NK-92 treated with Interleukin-12 subunit alpha and Interleukin-12 subunit beta, amount 100 ng/mL, for 24 hours (cell line): ENCODE measurements around the gene FARP1.

ENCODE experiments used
- DNase-seq: peaks from one replicate; lab custom pipeline; 2025; lab: John Stamatoyannopoulos, UW

FARP1 gene

GRCh38 chr13:98175823-98176222 lies 32.9 kb downstream of the FARP1 start:
- no peak for DNase-seq

- DNase-seq, result no peak
These were observed 34.1 kb downstream of the FARP1 start, which contains the start of gene RNF113B for GRCh38 chr13:98176777-98177608. Gene RNF113B (minus strand): TSS chr13:98177269. CDS start chr13:98177236, 33 bp downstream.

DNA sequence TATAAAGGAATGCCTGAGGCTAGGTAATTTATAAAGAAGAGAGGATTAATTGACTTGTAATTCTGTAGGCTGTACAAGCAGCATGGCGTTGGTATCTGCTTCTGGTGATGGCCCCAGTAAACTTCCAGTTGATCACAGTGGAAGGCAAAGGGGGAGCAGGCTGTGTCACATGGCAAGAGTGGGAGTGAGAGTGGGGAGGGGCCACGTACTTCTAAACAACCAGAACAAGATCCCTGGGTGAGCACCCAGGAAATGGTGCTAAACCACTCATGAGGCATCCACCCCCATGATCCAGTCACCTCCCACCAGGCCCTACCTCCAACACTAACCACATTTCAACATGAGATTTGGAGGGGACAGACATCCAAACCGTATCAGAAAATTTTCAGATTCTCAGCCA lies 37.2 kb downstream of the FARP1 start:
- no peak for DNase-seq

GRCh38 chr13:98181111-98181815 lies 38.4 kb downstream of the FARP1 start:
- no peak for DNase-seq

GRCh38 chr13:98182153-98182552 lies 39.3 kb downstream of the FARP1 start:
- no peak for DNase-seq

DNA sequence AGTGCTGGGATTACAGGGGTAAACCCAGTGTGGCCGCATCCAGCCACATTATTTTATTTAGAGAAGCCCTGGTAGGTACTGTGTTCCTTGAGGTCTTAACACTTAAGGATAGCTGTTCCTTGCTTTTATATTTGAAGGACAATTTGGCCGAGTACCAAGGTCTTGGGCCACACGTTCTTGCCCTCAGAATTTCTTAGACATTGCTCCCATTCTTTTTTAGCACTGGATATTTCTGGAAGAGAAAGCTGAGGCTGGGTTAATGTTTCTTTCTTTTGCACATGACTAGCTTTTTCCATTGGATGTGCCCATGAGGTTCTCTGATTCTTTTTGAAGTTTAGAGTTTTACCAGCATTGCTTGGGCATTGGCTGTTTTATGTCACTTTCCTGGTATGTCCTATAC lies 39.7 kb downstream of the FARP1 start:
- no peak for DNase-seq

- no peak for DNase-seq
These were observed 41.9 kb downstream of the FARP1 start for GRCh38 chr13:98184792-98185191.

GRCh38 chr13:98187155-98187964 lies 44.5 kb downstream of the FARP1 start:
- DNase-seq, result no peak

DNA sequence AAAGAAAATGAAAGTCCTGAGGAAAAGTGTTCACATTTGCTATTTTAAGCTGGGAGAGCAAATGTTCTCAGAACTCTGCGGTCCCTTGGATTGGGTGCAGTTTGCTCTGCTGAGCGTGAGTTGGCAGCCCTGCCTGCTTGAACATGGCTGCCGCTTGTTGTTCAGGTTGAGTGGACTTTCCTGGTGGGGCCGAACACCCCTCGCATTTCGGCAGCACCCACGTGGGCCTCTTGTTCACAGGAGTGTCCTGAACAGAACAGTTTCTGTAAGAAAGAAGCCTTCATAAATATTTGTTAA lies 45.0 kb downstream of the FARP1 start:
- DNase-seq, result no peak

- DNase-seq, result no peak
These were observed 45.8 kb downstream of the FARP1 start for GRCh38 chr13:98188544-98189166.

DNA sequence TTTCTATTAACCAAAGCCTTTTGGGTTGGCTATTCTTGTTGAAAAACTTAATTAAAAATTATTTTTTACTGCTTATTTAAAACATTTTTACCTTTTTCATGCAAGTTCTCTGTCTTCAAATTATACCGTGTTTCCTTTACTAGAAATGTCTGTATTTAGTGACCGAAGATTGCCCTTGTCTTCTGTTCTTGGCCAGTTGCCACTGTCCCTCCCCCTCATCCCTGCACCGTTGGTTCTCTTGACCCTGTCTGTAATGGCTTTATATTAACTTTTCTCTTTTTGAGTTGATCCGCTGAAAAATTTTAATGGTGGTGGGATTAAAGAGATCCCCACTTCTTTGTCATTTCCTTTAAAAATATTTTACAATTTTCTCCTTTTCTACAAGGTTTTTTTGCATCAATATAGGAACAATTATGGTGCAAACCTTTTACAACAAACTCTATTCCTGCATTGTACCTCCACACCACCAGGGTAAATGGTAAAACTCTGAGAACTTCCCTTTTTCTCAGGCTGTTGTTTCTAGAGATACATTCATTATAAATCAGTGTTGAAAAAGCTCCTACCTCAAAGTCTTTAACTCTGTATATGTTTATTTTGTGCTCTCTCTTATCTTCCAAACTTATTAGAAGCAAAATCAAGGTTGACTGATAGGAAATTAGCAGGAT lies 47.1 kb downstream of the FARP1 start:
- no peak for DNase-seq

DNA sequence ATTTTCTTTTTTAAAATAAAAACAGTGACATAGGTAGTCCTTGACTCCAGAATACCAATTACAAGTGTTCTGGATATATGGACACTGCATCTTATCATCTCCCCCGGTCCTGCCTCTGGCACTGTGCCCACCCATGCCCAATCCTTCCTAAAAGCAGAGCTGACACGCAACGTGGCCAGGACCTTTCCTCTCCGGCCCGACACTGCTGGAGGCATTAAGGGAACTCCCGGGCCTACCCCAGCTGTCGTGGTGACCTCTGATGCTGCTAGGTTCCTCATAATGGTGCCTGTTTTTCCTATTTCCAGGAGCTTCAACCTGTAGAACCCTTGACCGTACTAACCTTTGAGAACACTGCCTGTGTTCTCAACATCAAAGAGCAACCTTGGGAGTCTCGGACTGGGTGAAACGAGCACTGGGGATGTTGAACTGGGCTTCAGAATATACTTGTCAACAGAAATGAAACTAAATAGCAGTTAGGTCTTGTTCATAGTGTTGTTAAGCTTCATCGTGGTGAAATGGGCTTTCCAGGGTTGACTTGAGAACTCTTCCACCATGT lies 48.1 kb downstream of the FARP1 start:
- DNase-seq, result no peak

GRCh38 chr13:98192008-98192407 lies 49.1 kb downstream of the FARP1 start:
- DNase-seq, result no peak

GRCh38 chr13:98195054-98195791 lies 52.3 kb downstream of the FARP1 start:
- no peak for DNase-seq

- DNase-seq, result no peak
These were observed 55.8 kb downstream of the FARP1 start for GRCh38 chr13:98198683-98199082.

- no peak for DNase-seq
These were observed 56.6 kb downstream of the FARP1 start for GRCh38 chr13:98199480-98199879.

DNA sequence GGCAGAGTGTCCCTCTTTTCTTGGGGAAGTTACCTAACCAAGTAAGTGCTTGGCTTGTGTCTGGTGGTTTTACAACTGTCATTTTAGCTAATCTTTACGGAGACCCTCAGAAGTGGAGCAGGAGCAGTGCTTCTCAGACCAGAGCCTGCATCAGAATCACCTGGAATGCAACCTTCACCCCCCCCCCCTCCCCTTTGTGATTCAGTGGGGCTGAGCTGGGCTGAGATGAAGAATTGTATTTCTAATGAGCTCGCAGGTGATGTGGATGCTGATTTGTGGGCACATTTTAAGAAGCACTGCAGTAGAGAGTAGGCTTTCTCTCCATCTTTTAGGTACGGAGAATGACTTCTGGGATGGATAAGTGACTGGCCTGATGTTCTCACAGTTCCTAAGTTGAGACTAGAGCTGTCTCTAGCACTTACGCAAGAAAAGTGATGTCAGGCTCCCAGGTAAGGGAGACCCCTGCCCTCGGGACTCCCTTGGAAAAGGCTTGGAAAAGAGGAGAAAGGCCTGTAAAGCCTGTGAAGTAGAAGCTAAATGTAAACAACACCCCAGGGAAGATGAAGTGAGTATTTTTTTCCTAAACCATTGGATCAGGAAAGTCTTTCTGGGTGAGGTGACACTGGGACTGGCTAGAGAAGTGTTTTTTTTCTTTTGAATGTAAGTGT lies 57.5 kb downstream of the FARP1 start:
- no peak for DNase-seq

DNA sequence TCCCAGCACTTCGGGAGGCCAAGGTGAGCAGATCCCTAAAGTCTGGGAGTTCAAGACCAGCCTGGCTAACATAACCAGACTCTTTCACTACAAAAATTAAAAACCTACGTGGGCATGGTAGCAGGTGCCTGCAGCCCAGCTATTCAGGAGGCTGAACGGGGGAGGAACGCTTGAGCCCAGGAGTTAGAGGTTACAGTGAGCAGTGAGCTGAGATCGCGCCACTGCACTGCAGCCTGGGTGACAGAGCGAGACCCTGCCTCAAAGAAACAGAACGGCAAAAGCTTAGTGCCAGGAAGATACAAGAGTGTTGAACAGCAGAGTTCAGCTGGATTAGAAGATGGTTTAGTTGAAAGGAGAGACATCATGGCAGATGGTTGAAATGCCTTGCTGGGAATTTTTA lies 58.3 kb downstream of the FARP1 start:
- DNase-seq, result no peak

DNA sequence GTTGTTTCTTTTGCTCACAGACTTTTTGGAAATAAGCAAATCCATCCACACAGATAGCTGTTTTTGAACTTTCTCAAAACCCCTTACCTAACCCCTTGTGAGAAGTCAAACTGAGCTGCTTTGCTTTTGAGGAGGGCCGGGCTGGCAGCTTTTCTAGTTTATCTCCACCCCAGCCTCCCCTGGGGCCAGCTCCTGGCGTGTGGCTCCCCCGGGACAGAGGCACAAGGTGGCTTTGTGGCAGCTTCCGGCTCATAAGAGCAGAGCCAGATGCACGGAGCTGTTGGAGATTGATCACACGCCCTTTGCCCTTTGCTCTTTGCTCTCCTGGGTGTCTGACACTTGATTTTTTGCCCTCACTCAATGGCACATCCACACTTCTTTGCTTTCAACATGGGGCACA lies 59.1 kb downstream of the FARP1 start:
- DNase-seq, result no peak

- no peak for DNase-seq
These were observed 60.9 kb downstream of the FARP1 start for GRCh38 chr13:98203646-98204326.
